ENCODE results near the gene PCSK6.

The PCSK6 gene

GRCh38 chr15:101325263-101326025, 164.1 kb downstream of the PCSK6 start:
- no peak for DNase-seq (ENCODE audit: low spot score)

- peak; percentile 65 for DNase-seq (ENCODE audit: low spot score)
Measured at GRCh38 chr15:101324524-101325177, 164.9 kb downstream of the PCSK6 start.

GRCh38 chr15:101323793-101324523, 165.5 kb downstream of the PCSK6 start:
- peak; percentile 89 for DNase-seq (ENCODE audit: low spot score)

GRCh38 chr15:101322854-101323477, 166.5 kb downstream of the PCSK6 start:
- DNase-seq (ENCODE audit: low spot score): no peak

GRCh38 chr15:101322016-101322695, 167.4 kb downstream of the PCSK6 start:
- no peak for DNase-seq (ENCODE audit: low spot score)

- peak; percentile 72 for DNase-seq (ENCODE audit: low spot score)
Measured at GRCh38 chr15:101320501-101321052, 168.9 kb downstream of the PCSK6 start.

- DNase-seq (ENCODE audit: low spot score): no peak
Measured at GRCh38 chr15:101318839-101319238, 170.7 kb downstream of the PCSK6 start.

GRCh38 chr15:101318147-101318819, 171.2 kb downstream of the PCSK6 start:
- DNase-seq (ENCODE audit: low spot score): no peak

- no peak for DNase-seq (ENCODE audit: low spot score)
Measured at GRCh38 chr15:101317336-101317872, 172.1 kb downstream of the PCSK6 start.

- DNase-seq (ENCODE audit: low spot score): no peak
Measured at GRCh38 chr15:101316529-101316928, 173.0 kb downstream of the PCSK6 start.

GRCh38 chr15:101315736-101316135, 173.8 kb downstream of the PCSK6 start:
- no peak for DNase-seq (ENCODE audit: low spot score)

- no peak for DNase-seq (ENCODE audit: low spot score)
Measured at GRCh38 chr15:101314336-101315125, 175.0 kb downstream of the PCSK6 start.

- no peak for DNase-seq (ENCODE audit: low spot score)
Measured at GRCh38 chr15:101313041-101313761, 176.3 kb downstream of the PCSK6 start.

- DNase-seq (ENCODE audit: low spot score): no peak
Measured at GRCh38 chr15:101310508-101310907, 179.0 kb downstream of the PCSK6 start.

- no peak for DNase-seq (ENCODE audit: low spot score)
Measured at GRCh38 chr15:101310161-101310480, 179.4 kb downstream of the PCSK6 start.

GRCh38 chr15:101309436-101310160, 179.9 kb downstream of the PCSK6 start:
- DNase-seq (ENCODE audit: low spot score): no peak

- no peak for DNase-seq (ENCODE audit: low spot score)
Measured at GRCh38 chr15:101308604-101309435, 180.7 kb downstream of the PCSK6 start.

All from SW480 (cell line).